Loucy (cell line): ENCODE data around the gene TMEM232.

Experiments used
- CTCF ChIP-seq: fragments of 200-600 bp; sonication (generic); conservative IDR thresholded peaks from 2 replicates; pipeline ENCODE4 v1.5.1; 2014; ENCODE audit warnings: mild to moderate bottlenecking, antibody characterized with exemption, low read length
- EZH2phosphoT487 ChIP-seq: fragments of 200-600 bp; IDR thresholded peaks from 2 replicates; pipeline ENCODE4 v1.6.1; 2018; ENCODE audit warnings: antibody characterized with exemption, mild to moderate bottlenecking, moderate library complexity, borderline replicate concordance

GRCh38 chr5:110545716-110546115, 180.8 kb downstream of the TMEM232 start:
- no peak for TF ChIP-seq CTCF
- no peak for TF ChIP-seq EZH2phosphoT487
